Measurements from ENCODE around the gene IMPACT. TPM values are rescaled to one million over a fixed set of nuclear protein-coding genes. Genes with fewer than 3 reads are reported as not detected.

The IMPACT gene
- total and polyA plus RNA-seq, 2 of the 4 experiments (the other 2 are of a cell fraction) = 11.8 to 13.8 TPM

- intact Hi-C loops (cut with micrococcal nuclease) = no loop called here
- Histone ChIP-seq H3K4me2 (ENCODE audit: low read depth, low read length) (no peak overlapping the region), H3K9me1 (ENCODE audit: insufficient read depth, low read length) (peaks cover 3% of the 10 kb centered on the region), H2AFZ (replicated peaks; ENCODE audit: low read length, poor library complexity) (no peak overlapping the region), H3K23ac (ENCODE audit: low read depth, low read length) (no peak overlapping the region), H4K20me1 (ENCODE audit: insufficient read depth, low read length) (no peaks in the 10 kb centered on the region), H3K56ac (ENCODE audit: extremely low read depth, insufficient read depth, low read length) (no peak overlapping the region), H3K14ac (replicated peaks; ENCODE audit: low read depth, low read length) (no peak overlapping the region), H3K79me1 (ENCODE audit: low read depth in 1 of 2, low read length in 2 of 2) (peaks cover 19 to 26% of the 10 kb centered on the region in 2 experiments), H2AK5ac (ENCODE audit: low read depth, low read length) (no peak overlapping the region), H3K4me3 (ENCODE audit: insufficient read depth, low read depth, low read length) (no peak overlapping the region), H3K9ac (ENCODE audit: low read depth, low read length) (no peak overlapping the region), H3K9me3 (ENCODE audit: control insufficient read depth, insufficient read depth, low read length) (no peaks in the 10 kb centered on the region), H4K5ac (ENCODE audit: low read depth, low read length) (no peak overlapping the region), H3K27me3 (ENCODE audit: control insufficient read depth, insufficient read depth, low read length) (no peaks in the 10 kb centered on the region), H3K4me1 (ENCODE audit: control insufficient read depth, insufficient read depth, low read length) (no peaks in the 10 kb centered on the region; the same call in 1 of the 2 replicates), H4K91ac (ENCODE audit: insufficient read depth, low read depth, low read length) (no peak overlapping the region), H4K8ac (ENCODE audit: low read depth in 2 of 2, low read length in 2 of 2) (no peak overlapping the region), H2BK15ac (ENCODE audit: low read depth, low read length) (no peak overlapping the region), H3K4ac (ENCODE audit: low read depth, low read length) (no peak overlapping the region), H2AK9ac (replicated peaks; ENCODE audit: low read depth, low read length, poor library complexity) (no peak overlapping the region), H3K18ac (ENCODE audit: low read depth, low read length) (no peak overlapping the region), H3K27ac (ENCODE audit: insufficient read depth, low read length) (no peak overlapping the region), H3K36me3 (ENCODE audit: control insufficient read depth, insufficient read depth, low read length) (peaks cover 3% of the 10 kb centered on the region; the same call in 1 of the 2 replicates), H2BK5ac (ENCODE audit: low read depth, low read length, poor library complexity, severe bottlenecking) (no peak overlapping the region), H2BK20ac (ENCODE audit: low read depth, low read length) (no peak overlapping the region), H2BK120ac (ENCODE audit: low read depth, low read length) (no peak overlapping the region)
- CTCF ChIA-PET = no interaction called here
- ATAC-seq (ENCODE audit: low read depth) = no peak
- in situ Hi-C loops (cut with MboI; ENCODE audit: low sequenced_read_pairs) = no loop called here
- no peak for TF ChIP-seq BHLHE40 (IDR thresholded peaks at IDR 0.05; ENCODE audit: low read depth, low read length)
- TF ChIP-seq, protein P1, sequence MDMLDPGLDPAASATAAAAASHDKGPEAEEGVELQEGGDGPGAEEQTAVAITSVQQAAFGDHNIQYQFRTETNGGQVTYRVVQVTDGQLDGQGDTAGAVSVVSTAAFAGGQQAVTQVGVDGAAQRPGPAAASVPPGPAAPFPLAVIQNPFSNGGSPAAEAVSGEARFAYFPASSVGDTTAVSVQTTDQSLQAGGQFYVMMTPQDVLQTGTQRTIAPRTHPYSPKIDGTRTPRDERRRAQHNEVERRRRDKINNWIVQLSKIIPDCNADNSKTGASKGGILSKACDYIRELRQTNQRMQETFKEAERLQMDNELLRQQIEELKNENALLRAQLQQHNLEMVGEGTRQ (IDR thresholded peaks at IDR 0.05; ENCODE audit: low read depth, low read length) = no peak
- TF ChIP-seq MAFK (IDR thresholded peaks at IDR 0.05; ENCODE audit: low read depth, low read length) = no peak
- TF ChIP-seq MXI1 (IDR thresholded peaks at IDR 0.05; ENCODE audit: borderline replicate concordance, low read depth, low read length) = no peak
- TF ChIP-seq, protein P2, sequence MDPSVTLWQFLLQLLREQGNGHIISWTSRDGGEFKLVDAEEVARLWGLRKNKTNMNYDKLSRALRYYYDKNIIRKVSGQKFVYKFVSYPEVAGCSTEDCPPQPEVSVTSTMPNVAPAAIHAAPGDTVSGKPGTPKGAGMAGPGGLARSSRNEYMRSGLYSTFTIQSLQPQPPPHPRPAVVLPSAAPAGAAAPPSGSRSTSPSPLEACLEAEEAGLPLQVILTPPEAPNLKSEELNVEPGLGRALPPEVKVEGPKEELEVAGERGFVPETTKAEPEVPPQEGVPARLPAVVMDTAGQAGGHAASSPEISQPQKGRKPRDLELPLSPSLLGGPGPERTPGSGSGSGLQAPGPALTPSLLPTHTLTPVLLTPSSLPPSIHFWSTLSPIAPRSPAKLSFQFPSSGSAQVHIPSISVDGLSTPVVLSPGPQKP (IDR thresholded peaks at IDR 0.05; ENCODE audit: borderline replicate concordance, low read depth, low read length) = no peak
- no peak for TF ChIP-seq RAD21 (IDR thresholded peaks at IDR 0.05; ENCODE audit: low read length)
- TF ChIP-seq CTCF (conservative IDR thresholded peaks at IDR 0.05; ENCODE audit: low read depth, low read length) = no peak
- no peak for TF ChIP-seq CHD1 (IDR thresholded peaks at IDR 0.05; ENCODE audit: low read depth, low read length)
- no peak for TF ChIP-seq POLR2A (IDR thresholded peaks at IDR 0.05; ENCODE audit: low read depth, low read length)
- TF ChIP-seq MAZ (IDR thresholded peaks at IDR 0.05; ENCODE audit: borderline replicate concordance, low read depth, low read length) = no peak
- TF ChIP-seq RFX5 (IDR thresholded peaks at IDR 0.05; ENCODE audit: low read depth, low read length) = no peak
- no peak for TF ChIP-seq CEBPB (IDR thresholded peaks at IDR 0.05; ENCODE audit: low read depth, low read length)
- no peak for TF ChIP-seq FOS (IDR thresholded peaks at IDR 0.05; ENCODE audit: low read depth, low read length)
- TF ChIP-seq NFE2L2 (IDR thresholded peaks at IDR 0.05; ENCODE audit: low read depth, low read length) = no peak
- TF ChIP-seq SMC3 (IDR thresholded peaks at IDR 0.05; ENCODE audit: low read depth, low read length) = no peak
- TF ChIP-seq RCOR1 (IDR thresholded peaks at IDR 0.05; ENCODE audit: insufficient replicate concordance, low read length) = no peak
- dilution Hi-C loops (cut with HindIII; ENCODE audit: low sequenced_read_pairs, unreplicated experiment) = no loop called here
- POLR2A ChIA-PET (ENCODE audit: unreplicated experiment) = no interaction called here
- no TSS peak for BruUV-seq (replicated peaks)
- no CpG with 5 or more reads among the region's 3 CpGs for WGBS, 2 experiments (ENCODE audit: extremely low coverage in 2 of 2, insufficient read length in 1 of 2)
- DNase-seq = no peak
Measured at GRCh38 chr18:24428709-24429108, 2.2 kb downstream of the IMPACT start.
